ENCODE data around the gene TSPO.

The TSPO gene

DNA sequence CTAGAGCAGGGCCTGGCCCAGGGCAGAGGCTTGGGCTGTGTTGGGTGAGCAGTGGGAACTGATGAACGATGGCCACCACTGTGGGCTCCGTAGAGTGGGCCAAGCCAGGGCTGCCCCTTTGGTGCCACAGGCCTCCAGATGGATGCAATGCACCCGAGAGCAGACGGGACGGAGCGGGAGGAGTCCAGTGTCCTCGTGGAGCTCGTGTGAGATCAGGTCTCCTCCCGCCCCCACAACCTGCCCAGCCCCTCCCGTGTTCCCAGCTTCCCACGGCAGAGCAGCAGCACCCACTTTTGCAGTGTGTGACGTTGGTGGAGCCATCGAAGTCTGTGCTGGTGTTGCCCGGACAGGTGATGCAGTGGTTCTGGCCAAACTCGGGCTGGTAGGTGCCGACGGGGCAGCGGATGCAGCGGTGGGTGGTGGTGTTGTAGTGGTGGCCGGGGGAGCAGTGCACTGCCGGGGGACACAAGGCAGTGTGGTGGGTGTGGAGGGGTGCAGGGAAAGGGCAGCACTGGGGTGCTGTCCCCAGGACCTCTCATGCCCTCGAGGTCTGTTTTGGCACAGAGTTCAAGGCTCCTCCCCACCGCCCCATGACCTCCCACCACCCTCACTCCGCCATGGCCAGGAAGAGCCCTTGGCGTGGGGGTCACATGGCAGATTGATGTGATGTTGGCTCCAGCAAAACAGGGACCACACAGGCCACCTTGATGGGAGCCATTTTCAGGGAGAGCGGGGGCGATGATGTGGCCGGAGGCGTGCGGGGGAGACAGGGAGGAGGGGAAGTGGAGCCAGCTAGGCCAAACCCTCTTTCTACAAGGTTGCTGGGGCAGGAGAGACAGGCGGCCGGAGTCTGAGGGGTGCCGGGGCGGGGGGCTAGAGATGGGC lies 59.5 kb downstream of the TSPO start:
- no peak for TF ChIP-seq ZFX (IDR thresholded peaks at IDR 0.05; ENCODE audit: borderline replicate concordance)
- TF ChIP-seq, protein P1, sequence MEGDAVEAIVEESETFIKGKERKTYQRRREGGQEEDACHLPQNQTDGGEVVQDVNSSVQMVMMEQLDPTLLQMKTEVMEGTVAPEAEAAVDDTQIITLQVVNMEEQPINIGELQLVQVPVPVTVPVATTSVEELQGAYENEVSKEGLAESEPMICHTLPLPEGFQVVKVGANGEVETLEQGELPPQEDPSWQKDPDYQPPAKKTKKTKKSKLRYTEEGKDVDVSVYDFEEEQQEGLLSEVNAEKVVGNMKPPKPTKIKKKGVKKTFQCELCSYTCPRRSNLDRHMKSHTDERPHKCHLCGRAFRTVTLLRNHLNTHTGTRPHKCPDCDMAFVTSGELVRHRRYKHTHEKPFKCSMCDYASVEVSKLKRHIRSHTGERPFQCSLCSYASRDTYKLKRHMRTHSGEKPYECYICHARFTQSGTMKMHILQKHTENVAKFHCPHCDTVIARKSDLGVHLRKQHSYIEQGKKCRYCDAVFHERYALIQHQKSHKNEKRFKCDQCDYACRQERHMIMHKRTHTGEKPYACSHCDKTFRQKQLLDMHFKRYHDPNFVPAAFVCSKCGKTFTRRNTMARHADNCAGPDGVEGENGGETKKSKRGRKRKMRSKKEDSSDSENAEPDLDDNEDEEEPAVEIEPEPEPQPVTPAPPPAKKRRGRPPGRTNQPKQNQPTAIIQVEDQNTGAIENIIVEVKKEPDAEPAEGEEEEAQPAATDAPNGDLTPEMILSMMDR (IDR thresholded peaks at IDR 0.05): no peak

DNA sequence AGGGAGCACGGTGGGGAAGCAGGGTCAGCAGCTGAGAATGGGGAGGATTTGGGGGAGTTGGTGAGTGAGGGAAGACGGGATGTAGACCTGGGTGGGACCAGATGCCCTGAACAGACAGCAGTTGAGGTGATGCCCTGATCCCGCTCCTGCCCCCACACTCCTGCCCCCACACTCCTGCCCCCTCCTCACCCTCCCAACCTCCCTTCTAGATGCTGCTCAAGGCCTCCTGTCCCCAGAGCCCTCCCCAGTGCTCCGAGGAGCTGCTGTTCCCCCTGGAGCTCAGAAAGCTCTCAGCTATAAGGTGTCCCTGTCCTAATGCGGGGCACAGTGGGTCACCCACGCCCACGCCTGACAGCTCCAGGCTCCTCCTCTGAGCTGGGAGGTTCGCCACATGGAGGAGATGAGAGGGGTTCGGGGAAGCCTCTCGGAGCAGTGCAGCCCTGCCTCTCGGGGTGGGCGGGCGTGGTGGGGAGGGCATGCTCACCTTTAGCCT lies 60.6 kb downstream of the TSPO start:
- H3K27ac ChIP-seq: no peak overlapping the region
- TF ChIP-seq, protein P1 (IDR thresholded peaks at IDR 0.05): no peak
- no peak for TF ChIP-seq ZFX (IDR thresholded peaks at IDR 0.05; ENCODE audit: borderline replicate concordance)

More for the DNA sequence above, 59.5 kb downstream of the TSPO start:
- no peak overlapping the region for H3K27ac ChIP-seq

DNA sequence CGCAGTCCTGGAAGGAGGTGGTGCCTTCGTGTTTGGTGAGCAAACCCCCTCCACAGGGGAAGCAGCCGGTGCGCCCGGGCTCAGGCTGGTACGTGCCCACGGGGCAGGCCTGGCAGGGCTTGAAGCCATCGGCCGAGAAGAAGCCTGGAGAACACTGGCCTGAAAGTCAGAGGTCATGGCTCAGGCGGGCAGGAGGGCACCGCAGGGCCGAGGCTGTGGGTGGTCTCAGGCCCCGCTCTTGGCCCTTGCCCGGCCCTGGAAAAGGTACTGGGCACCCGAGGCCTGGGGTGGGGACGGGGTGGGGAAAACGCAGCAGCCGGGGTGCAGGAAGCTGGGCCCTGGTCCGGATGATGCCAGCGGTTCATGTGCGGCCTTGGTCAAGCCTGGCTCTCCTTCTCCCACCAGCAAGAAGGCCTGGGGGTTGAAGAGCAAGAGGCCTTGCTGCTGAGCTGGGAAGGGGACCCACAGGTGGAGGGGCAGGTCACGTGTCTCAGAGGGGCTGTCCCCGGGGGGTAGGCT lies 61.1 kb downstream of the TSPO start:
- no peak overlapping the region for H3K27ac ChIP-seq
- TF ChIP-seq, protein P1 (IDR thresholded peaks at IDR 0.05): no peak
- TF ChIP-seq ZFX (IDR thresholded peaks at IDR 0.05; ENCODE audit: borderline replicate concordance): no peak

Measured in 22Rv1 (cell line).